GM12878 (cell line): ENCODE results near the gene ZFC3H1. TPM values are rescaled to one million over a fixed set of nuclear protein-coding genes. Genes with fewer than 3 reads are reported as not detected.

ENCODE experiments used
- BCL11A ChIP-seq: IDR thresholded peaks from 2 replicates; pipeline ENCODE4 v1.6.1; 2011; ENCODE audit warnings: low read depth, low read length
- CBFB ChIP-seq: IDR thresholded peaks from 2 replicates; pipeline ENCODE4 v1.6.1; 2016; ENCODE audit warnings: antibody characterized with exemption, low read depth
- CHD2 ChIP-seq: IDR thresholded peaks from 2 replicates; pipeline ENCODE4 v1.6.1; 2011; ENCODE audit warnings: low read depth, low read length, improper control_type of control experiment, borderline replicate concordance
- NFXL1 ChIP-seq: fragments of 450-650 bp; IDR thresholded peaks from 2 replicates; pipeline ENCODE4 v1.6.1; 2017; ENCODE audit warnings: antibody characterized with exemption, mild to moderate bottlenecking, borderline replicate concordance
- NR2F1 ChIP-seq: fragments of 450-650 bp; conservative IDR thresholded peaks from 2 replicates; pipeline ENCODE4 v1.6.1; 2017; ENCODE audit warnings: mild to moderate bottlenecking
- SREBF1 ChIP-seq: IDR thresholded peaks from 2 replicates; pipeline ENCODE4 v1.6.1; 2012; ENCODE audit warnings: mild to moderate bottlenecking, low read length
- SUZ12 ChIP-seq: fragments of 200-600 bp; sonication (generic); IDR thresholded peaks from one replicate; pipeline ENCODE4 v1.6.1; 2018; ENCODE audit warnings: antibody characterized with exemption, mild to moderate bottlenecking; ENCODE audit not compliant: unreplicated experiment
- ZNF207 ChIP-seq: fragments of 450-650 bp; IDR thresholded peaks from 2 replicates; pipeline ENCODE4 v1.6.1; 2014; ENCODE audit warnings: antibody characterized with exemption, mild to moderate bottlenecking, borderline replicate concordance
- polyA plus RNA-seq, 11 experiments: library from polyadenylated mRNA; depleted of rRNA in 4 of 11; unstranded in 6 of 11; stranded (reverse) in 5 of 11; fragments of >200 nt; fragmentation: Nextera tagmentation in 4 of 11; fragmentation: Illumina TruSeq in 1 of 11; extraction: Ambion mirVana in 4 of 11; extraction: Trizol in 1 of 11; gene quantifications; 1 replicate in 1 of 11; 2 replicates in 10 of 11; pipeline versions ENCODE4 v1.2.1 to v1.2.3, GENCODE V29; 2011 to 2016; ENCODE audit warnings: inconsistent platforms in 2 of 11, missing spikeins in 2 of 11, low read depth in 1 of 11
- total RNA-seq, 4 experiments: library from RNA; depleted of rRNA in 3 of 4; stranded (reverse); fragments of >200 nt in 3 of 4; fragmentation: Illumina TruSeq in 1 of 4; extraction: Trizol in 1 of 4; gene quantifications; 2 replicates each; pipeline versions ENCODE4 v1.2.1 to v1.2.3, GENCODE V29; 2013 to 2021
- TF ChIP-seq, protein P1 (sequence below): IDR thresholded peaks from 2 replicates; pipeline ENCODE4 v1.6.1; 2011; ENCODE audit warnings: low read depth, mild to moderate bottlenecking, low read length, moderate library complexity, borderline replicate concordance; ENCODE audit errors: extremely low read depth
- TF ChIP-seq, protein P2 (sequence below): fragments of 450-650 bp; IDR thresholded peaks from 2 replicates; pipeline ENCODE4 v1.6.1; 2017; ENCODE audit warnings: mild to moderate bottlenecking, low read depth, inconsistent platforms; ENCODE audit not compliant: poor library complexity, severe bottlenecking
- TF ChIP-seq, protein P3 (sequence below): fragments of 450-650 bp; IDR thresholded peaks from 2 replicates; pipeline ENCODE4 v1.6.1; 2014; ENCODE audit warnings: mild to moderate bottlenecking
- TF ChIP-seq, protein P4 (sequence below): fragments of 450-650 bp; IDR thresholded peaks from 2 replicates; pipeline ENCODE4 v1.6.1; 2017; ENCODE audit warnings: antibody characterized with exemption, mild to moderate bottlenecking, moderate library complexity

Gene ZFC3H1
- total and polyA plus RNA-seq, 10 of the 15 experiments (the other 5 are each of a cell fraction or from before 2014, with no cell fraction given), result 11.2 to 88.7 (median 25.9) TPM

DNA sequence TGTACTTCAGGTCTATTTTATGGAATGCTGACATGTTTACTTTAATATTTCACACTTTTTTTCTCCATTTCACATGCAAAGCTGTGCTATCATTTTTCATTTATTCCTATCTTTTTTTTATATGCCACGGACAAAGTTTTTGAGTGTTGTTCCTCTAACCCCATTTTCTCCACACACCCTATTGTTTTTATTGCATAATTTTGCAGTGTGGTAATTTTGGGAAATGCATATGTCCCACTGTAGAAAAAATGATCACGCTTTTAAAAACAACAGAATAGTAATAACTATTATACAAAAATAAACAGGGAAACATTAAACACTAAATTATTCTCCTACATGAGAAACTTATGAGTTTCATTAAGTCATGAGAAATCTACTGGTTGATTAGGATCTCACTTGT lies 14.2 kb downstream of the ZFC3H1 start (continued):
- TF ChIP-seq, protein P1, sequence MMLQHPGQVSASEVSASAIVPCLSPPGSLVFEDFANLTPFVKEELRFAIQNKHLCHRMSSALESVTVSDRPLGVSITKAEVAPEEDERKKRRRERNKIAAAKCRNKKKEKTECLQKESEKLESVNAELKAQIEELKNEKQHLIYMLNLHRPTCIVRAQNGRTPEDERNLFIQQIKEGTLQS, result no peak
- TF ChIP-seq, protein P2, sequence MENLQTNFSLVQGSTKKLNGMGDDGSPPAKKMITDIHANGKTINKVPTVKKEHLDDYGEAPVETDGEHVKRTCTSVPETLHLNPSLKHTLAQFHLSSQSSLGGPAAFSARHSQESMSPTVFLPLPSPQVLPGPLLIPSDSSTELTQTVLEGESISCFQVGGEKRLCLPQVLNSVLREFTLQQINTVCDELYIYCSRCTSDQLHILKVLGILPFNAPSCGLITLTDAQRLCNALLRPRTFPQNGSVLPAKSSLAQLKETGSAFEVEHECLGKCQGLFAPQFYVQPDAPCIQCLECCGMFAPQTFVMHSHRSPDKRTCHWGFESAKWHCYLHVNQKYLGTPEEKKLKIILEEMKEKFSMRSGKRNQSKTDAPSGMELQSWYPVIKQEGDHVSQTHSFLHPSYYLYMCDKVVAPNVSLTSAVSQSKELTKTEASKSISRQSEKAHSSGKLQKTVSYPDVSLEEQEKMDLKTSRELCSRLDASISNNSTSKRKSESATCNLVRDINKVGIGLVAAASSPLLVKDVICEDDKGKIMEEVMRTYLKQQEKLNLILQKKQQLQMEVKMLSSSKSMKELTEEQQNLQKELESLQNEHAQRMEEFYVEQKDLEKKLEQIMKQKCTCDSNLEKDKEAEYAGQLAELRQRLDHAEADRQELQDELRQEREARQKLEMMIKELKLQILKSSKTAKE, result no peak
- no peak for TF ChIP-seq ZNF207
- no peak for TF ChIP-seq SREBF1
- no peak for TF ChIP-seq NR2F1
- TF ChIP-seq CHD2, result no peak
- no peak for TF ChIP-seq NFXL1
- TF ChIP-seq SUZ12, result no peak
- TF ChIP-seq, protein P3, sequence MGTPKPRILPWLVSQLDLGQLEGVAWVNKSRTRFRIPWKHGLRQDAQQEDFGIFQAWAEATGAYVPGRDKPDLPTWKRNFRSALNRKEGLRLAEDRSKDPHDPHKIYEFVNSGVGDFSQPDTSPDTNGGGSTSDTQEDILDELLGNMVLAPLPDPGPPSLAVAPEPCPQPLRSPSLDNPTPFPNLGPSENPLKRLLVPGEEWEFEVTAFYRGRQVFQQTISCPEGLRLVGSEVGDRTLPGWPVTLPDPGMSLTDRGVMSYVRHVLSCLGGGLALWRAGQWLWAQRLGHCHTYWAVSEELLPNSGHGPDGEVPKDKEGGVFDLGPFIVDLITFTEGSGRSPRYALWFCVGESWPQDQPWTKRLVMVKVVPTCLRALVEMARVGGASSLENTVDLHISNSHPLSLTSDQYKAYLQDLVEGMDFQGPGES, result no peak
- TF ChIP-seq CBFB, result no peak
- TF ChIP-seq, protein P4, sequence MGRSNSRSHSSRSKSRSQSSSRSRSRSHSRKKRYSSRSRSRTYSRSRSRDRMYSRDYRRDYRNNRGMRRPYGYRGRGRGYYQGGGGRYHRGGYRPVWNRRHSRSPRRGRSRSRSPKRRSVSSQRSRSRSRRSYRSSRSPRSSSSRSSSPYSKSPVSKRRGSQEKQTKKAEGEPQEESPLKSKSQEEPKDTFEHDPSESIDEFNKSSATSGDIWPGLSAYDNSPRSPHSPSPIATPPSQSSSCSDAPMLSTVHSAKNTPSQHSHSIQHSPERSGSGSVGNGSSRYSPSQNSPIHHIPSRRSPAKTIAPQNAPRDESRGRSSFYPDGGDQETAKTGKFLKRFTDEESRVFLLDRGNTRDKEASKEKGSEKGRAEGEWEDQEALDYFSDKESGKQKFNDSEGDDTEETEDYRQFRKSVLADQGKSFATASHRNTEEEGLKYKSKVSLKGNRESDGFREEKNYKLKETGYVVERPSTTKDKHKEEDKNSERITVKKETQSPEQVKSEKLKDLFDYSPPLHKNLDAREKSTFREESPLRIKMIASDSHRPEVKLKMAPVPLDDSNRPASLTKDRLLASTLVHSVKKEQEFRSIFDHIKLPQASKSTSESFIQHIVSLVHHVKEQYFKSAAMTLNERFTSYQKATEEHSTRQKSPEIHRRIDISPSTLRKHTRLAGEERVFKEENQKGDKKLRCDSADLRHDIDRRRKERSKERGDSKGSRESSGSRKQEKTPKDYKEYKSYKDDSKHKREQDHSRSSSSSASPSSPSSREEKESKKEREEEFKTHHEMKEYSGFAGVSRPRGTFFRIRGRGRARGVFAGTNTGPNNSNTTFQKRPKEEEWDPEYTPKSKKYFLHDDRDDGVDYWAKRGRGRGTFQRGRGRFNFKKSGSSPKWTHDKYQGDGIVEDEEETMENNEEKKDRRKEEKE, result no peak
- TF ChIP-seq BCL11A, result no peak
